ENCODE results near the gene TFDP2. TPM values are rescaled to one million over a fixed set of nuclear protein-coding genes. Genes with fewer than 3 reads are reported as not detected.

Gene TFDP2
- total RNA-seq, 2 experiments from 2014 or later, result 99.9 to 169 TPM

DNA sequence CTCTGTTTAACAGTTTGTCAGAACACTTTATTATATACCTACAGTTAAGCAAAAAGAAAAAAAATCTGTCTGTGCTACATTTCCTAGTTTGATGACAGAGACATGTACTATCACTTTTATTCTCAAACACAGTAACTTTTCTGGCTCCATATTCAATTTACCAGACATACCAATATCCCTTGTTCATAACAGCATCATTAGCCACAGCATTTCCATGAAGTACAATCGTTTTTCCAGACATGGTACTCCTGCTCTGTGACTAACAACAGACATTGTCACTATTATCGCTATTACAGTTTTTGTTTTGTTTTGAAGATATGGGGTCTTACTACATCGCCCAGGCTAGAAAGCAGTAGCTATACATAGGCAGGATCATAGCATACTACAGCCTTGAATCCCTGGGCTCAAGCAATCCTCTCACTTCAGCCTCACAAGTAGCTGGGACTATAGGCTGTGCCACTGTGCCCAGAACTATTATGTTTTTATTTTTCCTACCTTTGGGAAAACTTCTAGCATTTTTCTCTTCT lies 14.5 kb downstream of the TFDP2 start:
- CTCF ChIA-PET (ENCODE audit: unreplicated experiment), result no interaction called here

DNA sequence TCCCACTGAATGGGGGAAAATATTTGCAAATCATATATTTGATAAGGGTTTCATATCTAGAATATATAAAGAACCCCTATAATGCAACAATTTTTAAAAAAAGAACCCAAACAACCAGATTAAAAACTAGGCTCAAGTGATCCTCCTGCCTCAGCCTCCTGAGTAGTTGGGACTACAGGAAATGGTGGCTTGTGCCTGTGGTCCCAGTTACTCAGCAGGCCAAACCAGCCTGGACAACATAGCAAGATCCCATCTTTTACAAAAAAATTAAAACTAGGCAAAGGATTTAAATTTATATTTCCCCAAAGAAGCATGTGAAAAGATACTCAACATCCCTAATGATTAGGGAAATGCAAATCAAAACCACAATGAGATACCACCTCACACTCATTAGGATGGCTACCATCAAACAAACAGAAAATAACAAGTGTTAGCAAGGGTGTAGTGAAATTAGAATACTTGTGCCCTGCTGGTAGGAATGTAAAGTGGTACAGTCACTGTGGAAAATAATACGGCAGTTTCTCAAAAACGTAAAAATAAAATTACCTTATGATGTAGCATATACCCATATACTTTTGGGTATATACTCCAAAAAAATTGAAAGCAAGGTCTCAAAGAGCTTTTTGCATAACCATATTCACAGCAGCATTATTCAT lies 19.7 kb downstream of the TFDP2 start:
- H3K9me2 ChIP-seq (ENCODE audit: insufficient read depth, low read length), result no peaks in the 10 kb centered on the region
- no TSS peak for BruUV-seq (replicated peaks)
- peaks cover 32% of the 10 kb centered on the region for H3K4me1 ChIP-seq (ENCODE audit: insufficient read depth, low read length, poor library complexity, severe bottlenecking)
- H4K20me1 ChIP-seq (ENCODE audit: insufficient read depth, low read length), result no peaks in the 10 kb centered on the region
- peaks cover 28% of the 10 kb centered on the region for H3K36me3 ChIP-seq (ENCODE audit: insufficient read depth, low read length)
- TF ChIP-seq, protein P1, sequence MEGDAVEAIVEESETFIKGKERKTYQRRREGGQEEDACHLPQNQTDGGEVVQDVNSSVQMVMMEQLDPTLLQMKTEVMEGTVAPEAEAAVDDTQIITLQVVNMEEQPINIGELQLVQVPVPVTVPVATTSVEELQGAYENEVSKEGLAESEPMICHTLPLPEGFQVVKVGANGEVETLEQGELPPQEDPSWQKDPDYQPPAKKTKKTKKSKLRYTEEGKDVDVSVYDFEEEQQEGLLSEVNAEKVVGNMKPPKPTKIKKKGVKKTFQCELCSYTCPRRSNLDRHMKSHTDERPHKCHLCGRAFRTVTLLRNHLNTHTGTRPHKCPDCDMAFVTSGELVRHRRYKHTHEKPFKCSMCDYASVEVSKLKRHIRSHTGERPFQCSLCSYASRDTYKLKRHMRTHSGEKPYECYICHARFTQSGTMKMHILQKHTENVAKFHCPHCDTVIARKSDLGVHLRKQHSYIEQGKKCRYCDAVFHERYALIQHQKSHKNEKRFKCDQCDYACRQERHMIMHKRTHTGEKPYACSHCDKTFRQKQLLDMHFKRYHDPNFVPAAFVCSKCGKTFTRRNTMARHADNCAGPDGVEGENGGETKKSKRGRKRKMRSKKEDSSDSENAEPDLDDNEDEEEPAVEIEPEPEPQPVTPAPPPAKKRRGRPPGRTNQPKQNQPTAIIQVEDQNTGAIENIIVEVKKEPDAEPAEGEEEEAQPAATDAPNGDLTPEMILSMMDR (conservative IDR thresholded peaks at IDR 0.05; ENCODE audit: low read length), result no peak
- TF ChIP-seq EZH2phosphoT487 (IDR thresholded peaks at IDR 0.05; ENCODE audit: borderline replicate concordance, low read depth, low read length), result no peak
- intact Hi-C loops (cut with micrococcal nuclease; ENCODE audit: unreplicated experiment), result loop anchor here (5.0 kb wide), 1 partner anchor 167 kb away; no protein-coding TSS in a partner anchor
- 0 out of 2 replicates have a peak overlapping the region, but pooled peaks have one; percentile 22 for H3K4me2 ChIP-seq (ENCODE audit: low read length)
- no peak for DNase-seq (ENCODE audit: low spot score)
- no peaks in the 10 kb centered on the region for H3K9me3 ChIP-seq (ENCODE audit: low read length)
- ChIA-PET CTCF (ENCODE audit: unreplicated experiment) (no interaction called here), POLR2A (no interaction called here)
- H3K4me3 ChIP-seq (ENCODE audit: low read depth, low read length, poor library complexity, severe bottlenecking), result no peak overlapping the region
- peak overlapping the region; percentile 29 for H3K27ac ChIP-seq (ENCODE audit: low read depth, low read length, poor library complexity, severe bottlenecking)
- H3K79me2 ChIP-seq (ENCODE audit: insufficient read depth, low read depth, low read length), result peaks cover 91% of the 10 kb centered on the region
- H2AFZ ChIP-seq (ENCODE audit: low read length), result no peak overlapping the region

More for the DNA sequence above, 14.5 kb downstream of the TFDP2 start:
- no peak for TF ChIP-seq EZH2phosphoT487 (IDR thresholded peaks at IDR 0.05; ENCODE audit: borderline replicate concordance, low read depth, low read length)
- Histone ChIP-seq H2AFZ (ENCODE audit: low read length) (no peak overlapping the region), H3K9me2 (ENCODE audit: insufficient read depth, low read length) (no peaks in the 10 kb centered on the region), H3K4me3 (ENCODE audit: low read depth, low read length, poor library complexity, severe bottlenecking) (no peak overlapping the region), H3K4me1 (ENCODE audit: insufficient read depth, low read length, poor library complexity, severe bottlenecking) (peaks cover 7% of the 10 kb centered on the region), H3K27ac (ENCODE audit: low read depth, low read length, poor library complexity, severe bottlenecking) (peak overlapping the region; percentile 28), H3K4me2 (ENCODE audit: low read length) (no peak overlapping the region), H3K79me2 (ENCODE audit: insufficient read depth, low read depth, low read length) (peaks cover 45% of the 10 kb centered on the region; the same call in 1 of the 2 replicates), H3K36me3 (ENCODE audit: insufficient read depth, low read length) (peaks cover 38% of the 10 kb centered on the region), H4K20me1 (ENCODE audit: insufficient read depth, low read length) (no peaks in the 10 kb centered on the region), H3K9me3 (ENCODE audit: low read length) (no peaks in the 10 kb centered on the region)
- no peak for DNase-seq (ENCODE audit: low spot score)
- POLR2A ChIA-PET, result interaction anchor here (0.9 kb wide), 1 partner anchor 19 kb away, joined by 3 read pairs; no protein-coding TSS in a partner anchor
- intact Hi-C loops (cut with micrococcal nuclease; ENCODE audit: unreplicated experiment), result no loop called here
- BruUV-seq (replicated peaks), result no TSS peak

DNA sequence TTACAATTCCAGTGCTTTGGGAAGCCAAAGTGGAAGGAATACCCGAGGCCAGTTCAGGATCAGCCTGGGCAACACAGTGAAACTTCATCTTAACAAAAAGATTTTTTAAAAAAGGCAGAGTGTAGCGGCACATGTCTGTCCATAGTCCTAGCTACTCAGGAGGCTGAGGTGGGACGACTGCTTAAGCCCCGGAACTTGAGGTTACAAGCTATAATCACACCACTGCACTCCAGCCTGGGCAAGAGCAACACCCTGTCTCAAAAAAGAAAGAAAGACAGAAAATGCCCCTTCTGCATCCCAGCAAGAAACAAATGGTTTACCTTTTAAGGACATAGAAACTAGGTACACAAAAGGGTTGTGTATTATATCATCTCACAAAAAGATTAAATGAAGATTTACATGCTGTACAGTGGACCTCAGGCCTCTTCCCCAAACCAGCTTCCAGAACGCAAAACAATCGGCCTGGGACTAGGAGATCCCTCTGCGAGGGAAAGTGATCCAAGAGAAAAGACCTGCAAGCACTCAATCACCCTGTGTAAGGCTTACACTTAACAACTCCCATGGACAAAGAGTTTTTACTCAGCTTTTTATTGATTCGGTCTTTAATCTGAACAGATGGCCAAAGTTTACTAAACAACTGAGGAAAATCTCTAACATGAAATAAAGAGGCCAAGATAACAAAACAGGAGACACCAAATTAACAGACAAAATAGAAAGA lies 21.2 kb downstream of the TFDP2 start:
- intact Hi-C loops (cut with micrococcal nuclease; ENCODE audit: unreplicated experiment), result loop anchor here (2.0 to 5.0 kb wide), 3 partner anchors 83 to 166 kb away; no protein-coding TSS in a partner anchor
- Histone ChIP-seq H3K27ac (ENCODE audit: low read depth, low read length, poor library complexity, severe bottlenecking) (peak overlapping the region; percentile 29), H3K4me1 (ENCODE audit: insufficient read depth, low read length, poor library complexity, severe bottlenecking) (peaks cover 39% of the 10 kb centered on the region), H3K4me2 (ENCODE audit: low read length) (peak overlapping the region; percentile 22; the same call in 1 of the 2 replicates), H3K4me3 (ENCODE audit: low read depth, low read length, poor library complexity, severe bottlenecking) (no peak overlapping the region), H3K79me2 (ENCODE audit: insufficient read depth, low read depth, low read length) (peaks cover 90% of the 10 kb centered on the region), H3K36me3 (ENCODE audit: insufficient read depth, low read length) (peaks cover 14% of the 10 kb centered on the region), H4K20me1 (ENCODE audit: insufficient read depth, low read length) (no peaks in the 10 kb centered on the region), H3K9me2 (ENCODE audit: insufficient read depth, low read length) (no peaks in the 10 kb centered on the region), H3K9me3 (ENCODE audit: low read length) (no peaks in the 10 kb centered on the region), H2AFZ (ENCODE audit: low read length) (no peak overlapping the region)
- BruUV-seq (replicated peaks), result no TSS peak
- TF ChIP-seq, protein P1 (conservative IDR thresholded peaks at IDR 0.05; ENCODE audit: low read length), result no peak
- no peak for TF ChIP-seq EZH2phosphoT487 (IDR thresholded peaks at IDR 0.05; ENCODE audit: borderline replicate concordance, low read depth, low read length)
- ChIA-PET CTCF (ENCODE audit: unreplicated experiment) (no interaction called here), POLR2A (interaction anchor here (0.5 to 1.2 kb wide), 4 partner anchors 9 to 173 kb away, joined by 3 to 5 read pairs (median 4); no protein-coding TSS in a partner anchor)
- DNase-seq (ENCODE audit: low spot score), result no peak
